K562 (cell line): ENCODE data around the gene COX4I2. TPM values are rescaled to one million over a fixed set of nuclear protein-coding genes. Genes with fewer than 3 reads are reported as not detected.

Experiments
- ATF3 ChIP-seq, 2 experiments: fragments of 450-650 bp in 1 of 2; sonication (generic) in 1 of 2; formaldehyde crosslinking in 1 of 2; IDR thresholded peaks in 1 of 2; conservative IDR thresholded peaks in 1 of 2; 2 replicates each; pipeline versions ENCODE4 v1.6.1 to v1.8.1; 2016 to 2023; ENCODE audit warnings: mild to moderate bottlenecking in 2 of 2, moderate library complexity in 2 of 2, inconsistent platforms in 1 of 2, missing genetic modification reagents in 1 of 2
- BRF2 ChIP-seq: IDR thresholded peaks from 3 replicates; pipeline ENCODE4 v1.6.1; 2011; ENCODE audit warnings: borderline replicate concordance, mild to moderate bottlenecking; ENCODE audit not compliant: insufficient read length, insufficient read depth
- CREB1 ChIP-seq, 2 experiments: sonication (generic) in 1 of 2; formaldehyde crosslinking in 1 of 2; IDR thresholded peaks; 2 replicates each; pipeline versions ENCODE4 v1.6.1 to v1.8.0; 2012 to 2022; ENCODE audit warnings: inconsistent platforms in 1 of 2, mild to moderate bottlenecking in 1 of 2, missing genetic modification reagents in 1 of 2, moderate library complexity in 1 of 2
- EP300 ChIP-seq: IDR thresholded peaks from 2 replicates; pipeline ENCODE4 v1.6.1; 2012; ENCODE audit warnings: low read length, improper control_type of control experiment
- ESRRB ChIP-seq: fragments of 250-450 bp; sonication (Bioruptor Pico); IDR thresholded peaks from 2 replicates; pipeline ENCODE4 v1.5.0; 2020; ENCODE audit warnings: mild to moderate bottlenecking, moderate library complexity, borderline replicate concordance
- ETS2 ChIP-seq: IDR thresholded peaks from 2 replicates; pipeline ENCODE4 v1.6.1; 2016; ENCODE audit warnings: borderline replicate concordance, missing genetic modification characterization, mild to moderate bottlenecking, moderate library complexity, missing compliant biosample characterization; ENCODE audit not compliant: poor library complexity, severe bottlenecking
- FOXK1 ChIP-seq: sonication (generic); formaldehyde crosslinking; IDR thresholded peaks from 2 replicates; pipeline ENCODE4 v1.8.0; 2022; ENCODE audit warnings: missing genetic modification reagents, mild to moderate bottlenecking, borderline replicate concordance
- GMEB1 ChIP-seq: fragments of 250-450 bp; sonication (Bioruptor Pico); IDR thresholded peaks from 2 replicates; pipeline ENCODE4 v1.4.0; 2020; ENCODE audit warnings: mild to moderate bottlenecking
- KLF6 ChIP-seq: fragments of 250-450 bp; sonication (Bioruptor Pico); IDR thresholded peaks from 2 replicates; pipeline ENCODE4 v1.4.0; 2020; ENCODE audit warnings: mild to moderate bottlenecking, moderate library complexity, borderline replicate concordance
- LEF1 ChIP-seq: fragments of 450-650 bp; IDR thresholded peaks from 2 replicates; pipeline ENCODE4 v1.6.1; 2016; ENCODE audit warnings: mild to moderate bottlenecking
- NFE2 ChIP-seq: IDR thresholded peaks from 2 replicates; pipeline ENCODE4 v1.6.1; 2014; ENCODE audit warnings: antibody characterized with exemption, low read depth
- NR4A1 ChIP-seq, 2 experiments: fragments of 250-450 bp in 1 of 2; fragments of 450-650 bp in 1 of 2; sonication (Bioruptor Pico) in 1 of 2; IDR thresholded peaks; 2 replicates each; pipeline versions ENCODE4 v1.4.0 to v1.6.1; 2016 to 2020; ENCODE audit warnings: mild to moderate bottlenecking in 2 of 2, missing compliant biosample characterization in 1 of 2, missing genetic modification characterization in 1 of 2, moderate library complexity in 1 of 2
- PATZ1 ChIP-seq: fragments of 250-450 bp; sonication (Bioruptor Pico); IDR thresholded peaks from 2 replicates; pipeline ENCODE4 v1.5.0; 2020; ENCODE audit warnings: mild to moderate bottlenecking, borderline replicate concordance
- POLR2H ChIP-seq: IDR thresholded peaks from 2 replicates; pipeline ENCODE4 v1.6.1; 2016; ENCODE audit warnings: missing genetic modification characterization, low read depth, mild to moderate bottlenecking, control low read depth, missing compliant biosample characterization, moderate library complexity
- PTBP1 ChIP-seq: fragments of 200-400 bp; formaldehyde crosslinking; IDR thresholded peaks from 2 replicates; pipeline ENCODE4 v1.6.1; 2017; ENCODE audit warnings: low read depth, low read length
- RNF2 ChIP-seq: sonication (generic); IDR thresholded peaks from 2 replicates; pipeline ENCODE4 v1.6.1; 2016
- TRIM24 ChIP-seq, 2 experiments: fragments of 450-650 bp; IDR thresholded peaks; 2 replicates each; pipeline ENCODE4 v1.6.1; 2016
- ZBTB2 ChIP-seq: fragments of 450-650 bp; IDR thresholded peaks from 2 replicates; pipeline ENCODE4 v1.6.1; 2016; ENCODE audit warnings: antibody characterized with exemption
- ZNF174 ChIP-seq: fragments of 250-450 bp; sonication (Bioruptor Pico); IDR thresholded peaks from 2 replicates; pipeline ENCODE4 v1.4.0; 2020; ENCODE audit warnings: mild to moderate bottlenecking
- ZNF57 ChIP-seq: fragments of 450-650 bp; formaldehyde crosslinking; IDR thresholded peaks from 2 replicates; pipeline ENCODE4 v1.4.0; 2020; ENCODE audit warnings: mild to moderate bottlenecking, moderate library complexity
- polyA plus RNA-seq, 8 experiments: library from polyadenylated mRNA; depleted of rRNA in 4 of 8; stranded (reverse) in 5 of 8; unstranded in 3 of 8; fragments of >200 nt; fragmentation: Nextera tagmentation in 2 of 8; fragmentation: Illumina TruSeq in 1 of 8; extraction: Ambion mirVana in 2 of 8; extraction: Trizol in 1 of 8; gene quantifications; 2 replicates each; pipeline versions ENCODE4 v1.2.1 to v1.2.3, GENCODE V29; 2011 to 2014; ENCODE audit warnings: inconsistent platforms in 1 of 8, missing spikeins in 1 of 8
- total RNA-seq, 7 experiments: library from RNA; depleted of rRNA in 6 of 7; stranded (reverse); fragments of >200 nt in 6 of 7; fragmentation: Illumina TruSeq in 2 of 7; extraction: Trizol in 2 of 7; gene quantifications; 2 replicates each; pipeline versions ENCODE4 v1.2.1 to v1.2.3, GENCODE V29; 2011 to 2021; ENCODE audit warnings: low replicate concordance in 1 of 7

The COX4I2 gene
- total and polyA plus RNA-seq, 9 of the 15 experiments (the other 6 are each of a cell fraction or from before 2014, with no cell fraction given), result not detected

- TF ChIP-seq BRF2, result no peak
- peak; percentile 15; the same call in 1 of the 2 replicates for TF ChIP-seq LEF1
- no peak for TF ChIP-seq PTBP1
- no peak for TF ChIP-seq FOXK1
- TF ChIP-seq GMEB1 (CRISPR knock-in tag), result no peak; the same call in 1 of the 2 replicates
- TF ChIP-seq RNF2, result peak; percentile 54; the same call in 1 of the 2 replicates
- TF ChIP-seq NFE2, result no peak
- peak; percentile 35 for TF ChIP-seq POLR2H (tag)
- no peak for TF ChIP-seq ZNF57 (CRISPR knock-in tag)
- no peak for TF ChIP-seq NR4A1 (CRISPR knock-in tag; IDR thresholded peaks at IDR 0.05)
- peak; percentile 24; the same call in 1 of the 2 replicates for TF ChIP-seq NR4A1 (tag; IDR thresholded peaks at IDR 0.05)
- no peak for TF ChIP-seq TRIM24 (IDR thresholded peaks at IDR 0.05)
- no peak for TF ChIP-seq ZBTB2
- TF ChIP-seq KLF6 (CRISPR knock-in tag), result no peak
- no peak for TF ChIP-seq CREB1 (IDR thresholded peaks at IDR 0.05)
- no peak for TF ChIP-seq CREB1 (CRISPR knock-in tag; IDR thresholded peaks at IDR 0.05)
- TF ChIP-seq ATF3 (IDR thresholded peaks at IDR 0.05), result no peak
- TF ChIP-seq ATF3 (CRISPR knock-in tag; conservative IDR thresholded peaks at IDR 0.05), result no peak
- no peak for TF ChIP-seq ETS2 (tag)
- TF ChIP-seq ZNF174 (CRISPR knock-in tag), result 0 out of 2 replicates have a peak, but pooled peaks have one; percentile 14
- TF ChIP-seq EP300, result peak; percentile 85
- peak; percentile 73 for TF ChIP-seq PATZ1 (CRISPR knock-in tag)
- no peak for TF ChIP-seq ESRRB (CRISPR knock-in tag)
Measured at GRCh38 chr20:31673943-31674463, 36.3 kb downstream of the COX4I2 start (continued).
